Ishikawa (cell line): ENCODE results near the gene CADPS.

Source experiments
- CEBPB ChIP-seq: IDR thresholded peaks from 2 replicates; pipeline ENCODE4 v1.6.1; 2012
- CREB1 ChIP-seq: IDR thresholded peaks from 2 replicates; pipeline ENCODE4 v1.6.1; 2012; ENCODE audit warnings: low read depth
- EGR1 ChIP-seq: IDR thresholded peaks from 2 replicates; pipeline ENCODE4 v1.6.1; 2012
- EP300 ChIP-seq: IDR thresholded peaks from 2 replicates; pipeline ENCODE4 v1.6.1; 2012; ENCODE audit warnings: borderline replicate concordance
- FOXM1 ChIP-seq: IDR thresholded peaks from 2 replicates; pipeline ENCODE4 v1.6.1; 2012; ENCODE audit warnings: low read depth, borderline replicate concordance
- NFIC ChIP-seq: IDR thresholded peaks from 2 replicates; pipeline ENCODE4 v1.6.1; 2012
- RAD21 ChIP-seq: IDR thresholded peaks from 2 replicates; pipeline ENCODE4 v1.6.1; 2012; ENCODE audit warnings: low read depth
- TAF1 ChIP-seq: IDR thresholded peaks from 2 replicates; pipeline ENCODE4 v1.6.1; 2012; ENCODE audit warnings: low read depth, mild to moderate bottlenecking
- TCF12 ChIP-seq: IDR thresholded peaks from 2 replicates; pipeline ENCODE4 v1.6.1; 2012; ENCODE audit warnings: low read depth
- TEAD4 ChIP-seq: IDR thresholded peaks from 2 replicates; pipeline ENCODE4 v1.6.1; 2012
- YY1 ChIP-seq: IDR thresholded peaks from 2 replicates; pipeline ENCODE4 v1.6.1; 2012; ENCODE audit warnings: low read depth
- ZBTB7A ChIP-seq: IDR thresholded peaks from 2 replicates; pipeline ENCODE4 v1.6.1; 2012; ENCODE audit warnings: low read depth
- TF ChIP-seq, protein P1 (sequence below): IDR thresholded peaks from 2 replicates; pipeline ENCODE4 v1.6.1; 2012
- TF ChIP-seq, protein P2 (sequence below): IDR thresholded peaks from 2 replicates; pipeline ENCODE4 v1.6.1; 2012; ENCODE audit warnings: low read depth, mild to moderate bottlenecking
- TF ChIP-seq, protein P3 (sequence below): IDR thresholded peaks from 2 replicates; pipeline ENCODE4 v1.6.1; 2012

The CADPS gene

DNA sequence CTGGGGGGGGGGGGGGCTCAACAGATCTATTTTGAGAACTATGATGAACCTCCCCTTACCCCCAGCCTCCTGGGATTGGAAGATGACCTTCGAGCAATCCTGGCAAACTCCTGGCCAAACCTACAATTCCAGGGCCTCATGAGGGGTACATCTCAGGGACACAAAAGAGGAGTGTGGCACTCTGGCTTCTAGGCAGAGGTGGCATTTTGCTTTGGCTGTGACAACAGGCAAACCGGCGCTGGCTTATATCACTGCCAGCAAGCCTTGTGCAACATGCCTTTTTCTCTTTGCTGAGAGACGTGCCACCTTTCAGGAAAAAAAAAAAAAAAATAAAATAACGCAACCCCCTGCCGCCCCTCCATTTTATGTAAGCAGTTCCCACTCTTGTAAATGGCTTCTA lies 470.1 kb downstream of the CADPS start:
- TF ChIP-seq NFIC, result no peak
- TF ChIP-seq ZBTB7A, result no peak
- TF ChIP-seq EGR1, result no peak
- TF ChIP-seq, protein P1, sequence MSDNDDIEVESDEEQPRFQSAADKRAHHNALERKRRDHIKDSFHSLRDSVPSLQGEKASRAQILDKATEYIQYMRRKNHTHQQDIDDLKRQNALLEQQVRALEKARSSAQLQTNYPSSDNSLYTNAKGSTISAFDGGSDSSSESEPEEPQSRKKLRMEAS, result no peak

DNA sequence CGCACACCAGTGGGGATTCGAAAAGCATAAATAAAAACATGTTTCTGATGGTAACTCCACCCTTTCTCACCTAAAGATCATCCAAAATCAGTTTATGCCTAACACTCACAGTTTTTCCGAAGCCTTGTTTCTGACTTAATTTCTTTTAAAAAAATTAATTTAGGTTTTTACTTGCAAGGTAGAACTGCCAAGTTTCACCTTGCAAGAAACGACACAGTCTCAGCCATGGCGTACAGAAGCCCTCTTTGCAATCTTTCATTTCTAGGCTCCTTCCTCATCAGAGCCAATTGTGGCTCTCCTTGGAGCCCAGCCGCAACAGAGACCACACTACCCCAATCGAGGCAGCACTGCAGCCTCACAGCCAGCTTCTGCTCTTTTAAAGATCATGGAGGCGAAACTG lies 470.9 kb downstream of the CADPS start:
- TF ChIP-seq NFIC (no peak), TEAD4 (no peak), ZBTB7A (no peak), TAF1 (no peak), TCF12 (no peak), EP300 (no peak), RAD21 (no peak), EGR1 (no peak), YY1 (no peak), CEBPB (no peak), FOXM1 (no peak), CREB1 (no peak)
- TF ChIP-seq, protein P2, sequence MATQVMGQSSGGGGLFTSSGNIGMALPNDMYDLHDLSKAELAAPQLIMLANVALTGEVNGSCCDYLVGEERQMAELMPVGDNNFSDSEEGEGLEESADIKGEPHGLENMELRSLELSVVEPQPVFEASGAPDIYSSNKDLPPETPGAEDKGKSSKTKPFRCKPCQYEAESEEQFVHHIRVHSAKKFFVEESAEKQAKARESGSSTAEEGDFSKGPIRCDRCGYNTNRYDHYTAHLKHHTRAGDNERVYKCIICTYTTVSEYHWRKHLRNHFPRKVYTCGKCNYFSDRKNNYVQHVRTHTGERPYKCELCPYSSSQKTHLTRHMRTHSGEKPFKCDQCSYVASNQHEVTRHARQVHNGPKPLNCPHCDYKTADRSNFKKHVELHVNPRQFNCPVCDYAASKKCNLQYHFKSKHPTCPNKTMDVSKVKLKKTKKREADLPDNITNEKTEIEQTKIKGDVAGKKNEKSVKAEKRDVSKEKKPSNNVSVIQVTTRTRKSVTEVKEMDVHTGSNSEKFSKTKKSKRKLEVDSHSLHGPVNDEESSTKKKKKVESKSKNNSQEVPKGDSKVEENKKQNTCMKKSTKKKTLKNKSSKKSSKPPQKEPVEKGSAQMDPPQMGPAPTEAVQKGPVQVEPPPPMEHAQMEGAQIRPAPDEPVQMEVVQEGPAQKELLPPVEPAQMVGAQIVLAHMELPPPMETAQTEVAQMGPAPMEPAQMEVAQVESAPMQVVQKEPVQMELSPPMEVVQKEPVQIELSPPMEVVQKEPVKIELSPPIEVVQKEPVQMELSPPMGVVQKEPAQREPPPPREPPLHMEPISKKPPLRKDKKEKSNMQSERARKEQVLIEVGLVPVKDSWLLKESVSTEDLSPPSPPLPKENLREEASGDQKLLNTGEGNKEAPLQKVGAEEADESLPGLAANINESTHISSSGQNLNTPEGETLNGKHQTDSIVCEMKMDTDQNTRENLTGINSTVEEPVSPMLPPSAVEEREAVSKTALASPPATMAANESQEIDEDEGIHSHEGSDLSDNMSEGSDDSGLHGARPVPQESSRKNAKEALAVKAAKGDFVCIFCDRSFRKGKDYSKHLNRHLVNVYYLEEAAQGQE, result no peak
- TF ChIP-seq, protein P1, result no peak

DNA sequence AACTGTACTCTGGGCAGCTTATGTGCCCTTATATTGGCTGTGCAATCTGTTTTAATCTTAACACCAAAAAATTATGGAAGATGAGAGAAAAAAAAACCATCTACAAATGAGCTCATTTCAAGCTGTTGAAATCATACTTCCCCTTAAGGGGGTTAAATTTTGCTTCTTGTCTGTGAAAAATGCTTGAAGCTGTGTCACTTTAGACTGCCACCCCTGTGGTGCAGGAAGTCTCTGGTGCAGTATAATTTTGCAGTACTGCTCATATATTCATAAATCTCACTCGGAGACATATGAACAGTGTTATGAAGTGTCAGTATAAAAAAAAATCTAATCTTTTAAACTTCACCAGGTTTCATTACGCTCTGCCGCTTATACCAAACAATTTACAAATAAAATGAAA lies 471.5 kb downstream of the CADPS start:
- TF ChIP-seq FOXM1, result no peak
- TF ChIP-seq RAD21, result no peak
- TF ChIP-seq, protein P1, result no peak
- no peak for TF ChIP-seq EP300
- TF ChIP-seq NFIC, result no peak
- TF ChIP-seq TCF12, result no peak
- no peak for TF ChIP-seq CREB1
- TF ChIP-seq TEAD4, result no peak
- no peak for TF ChIP-seq ZBTB7A
- no peak for TF ChIP-seq YY1
- no peak for TF ChIP-seq TAF1
- TF ChIP-seq, protein P2, result no peak
- TF ChIP-seq CEBPB, result no peak
- TF ChIP-seq, protein P3, sequence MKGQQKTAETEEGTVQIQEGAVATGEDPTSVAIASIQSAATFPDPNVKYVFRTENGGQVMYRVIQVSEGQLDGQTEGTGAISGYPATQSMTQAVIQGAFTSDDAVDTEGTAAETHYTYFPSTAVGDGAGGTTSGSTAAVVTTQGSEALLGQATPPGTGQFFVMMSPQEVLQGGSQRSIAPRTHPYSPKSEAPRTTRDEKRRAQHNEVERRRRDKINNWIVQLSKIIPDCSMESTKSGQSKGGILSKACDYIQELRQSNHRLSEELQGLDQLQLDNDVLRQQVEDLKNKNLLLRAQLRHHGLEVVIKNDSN, result no peak
- TF ChIP-seq EGR1, result no peak

DNA sequence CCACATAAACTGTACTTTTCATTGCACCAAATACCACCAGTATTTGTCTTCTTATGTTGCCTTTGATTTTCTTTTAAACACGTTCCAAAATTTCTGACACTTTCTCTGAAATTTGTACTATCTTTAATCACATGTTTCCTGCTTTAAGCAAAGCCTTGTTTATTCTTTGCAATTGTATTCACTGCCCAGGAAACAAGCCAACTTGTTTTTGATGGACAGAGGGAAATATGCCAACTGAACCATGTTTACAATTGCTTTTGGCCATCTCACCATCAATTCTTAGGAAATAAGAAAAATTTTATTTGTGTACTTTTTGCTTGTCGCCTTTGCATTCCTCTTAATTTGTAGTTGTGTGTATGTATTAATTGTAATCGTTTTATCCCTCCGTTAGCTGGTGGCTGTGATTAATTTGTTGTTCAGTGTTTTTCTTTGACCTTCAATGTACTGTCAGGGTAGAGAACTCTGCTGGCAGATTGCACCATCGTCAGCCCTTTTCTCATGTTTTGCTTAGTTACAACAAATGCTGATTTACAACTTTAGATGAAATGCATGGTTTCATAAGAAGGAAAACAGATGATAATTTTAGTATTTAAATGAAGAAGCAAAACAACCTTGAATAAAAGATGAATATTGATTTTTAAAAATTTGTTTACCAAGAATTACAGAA lies 482.5 kb downstream of the CADPS start:
- TF ChIP-seq ZBTB7A (no peak), RAD21 (no peak), EGR1 (no peak), YY1 (no peak), TEAD4 (no peak), FOXM1 (no peak), TCF12 (no peak), EP300 (no peak), NFIC (no peak), CREB1 (no peak), CEBPB (no peak), TAF1 (no peak)
- TF ChIP-seq, protein P2, result no peak
- TF ChIP-seq, protein P3, result no peak
- TF ChIP-seq, protein P1, result no peak
